NCI-H2171 treated with DMSO at 0.1 percent for 48 hours (cell line): ENCODE data around the gene WNT8B.
A peak's percentile ranks its signal among the peaks of the same experiment; 100 is the strongest.

ENCODE experiments used
- DNase-seq: peaks from one replicate; lab custom pipeline; 2025; lab: John Stamatoyannopoulos, UW

Gene WNT8B

DNA sequence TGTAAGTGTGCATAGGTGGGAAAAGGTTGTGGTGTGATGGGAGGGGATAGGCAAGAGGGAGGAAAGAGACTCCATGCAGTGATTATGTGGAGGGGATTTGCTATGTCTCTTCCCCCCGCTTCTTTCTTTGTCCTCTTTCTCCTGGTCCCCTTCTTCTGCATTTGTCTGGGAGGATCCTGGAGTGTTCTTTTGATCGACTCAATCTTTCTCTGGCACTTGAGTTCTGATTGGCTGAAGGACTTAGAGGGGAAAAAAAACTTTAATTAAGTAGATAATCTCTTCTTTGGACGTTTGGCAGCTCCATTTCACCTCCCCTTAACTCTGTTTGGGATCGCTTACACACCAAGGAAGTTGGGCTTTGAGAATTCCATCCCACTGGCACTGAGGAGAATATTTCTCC lies at the start of gene WNT8B:
Gene WNT8B, plus strand, starts transcription at position 301 of the 400 bp plus-strand sequence. CDS start 160 bp downstream, outside the sequence.
- no peak for DNase-seq

DNA sequence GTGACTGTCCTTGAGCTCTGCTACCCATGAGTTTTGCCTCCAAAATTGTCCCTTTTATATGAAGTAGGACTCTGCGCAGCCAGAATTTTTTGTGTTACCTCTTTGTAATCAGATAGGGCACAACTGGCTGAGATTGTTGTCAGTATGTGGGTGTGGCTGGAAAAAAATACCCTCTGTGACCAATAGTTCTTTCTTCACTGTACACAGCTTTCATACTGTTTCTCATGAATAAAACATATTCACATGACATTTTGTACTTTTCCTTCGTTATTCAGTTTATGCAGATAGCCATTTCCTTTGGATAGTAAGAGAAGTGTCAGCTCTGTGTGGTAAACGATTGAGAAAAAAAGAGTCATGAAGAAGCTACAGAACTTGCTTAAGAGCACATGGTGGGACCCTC lies 49.6 kb upstream of the WNT8B start:
- no peak for DNase-seq

- no peak for DNase-seq
Observed at GRCh38 chr10:100419911-100420449, 42.8 kb upstream of the WNT8B start.

GRCh38 chr10:100427374-100427773 lies 35.4 kb upstream of the WNT8B start:
- DNase-seq = no peak

DNA sequence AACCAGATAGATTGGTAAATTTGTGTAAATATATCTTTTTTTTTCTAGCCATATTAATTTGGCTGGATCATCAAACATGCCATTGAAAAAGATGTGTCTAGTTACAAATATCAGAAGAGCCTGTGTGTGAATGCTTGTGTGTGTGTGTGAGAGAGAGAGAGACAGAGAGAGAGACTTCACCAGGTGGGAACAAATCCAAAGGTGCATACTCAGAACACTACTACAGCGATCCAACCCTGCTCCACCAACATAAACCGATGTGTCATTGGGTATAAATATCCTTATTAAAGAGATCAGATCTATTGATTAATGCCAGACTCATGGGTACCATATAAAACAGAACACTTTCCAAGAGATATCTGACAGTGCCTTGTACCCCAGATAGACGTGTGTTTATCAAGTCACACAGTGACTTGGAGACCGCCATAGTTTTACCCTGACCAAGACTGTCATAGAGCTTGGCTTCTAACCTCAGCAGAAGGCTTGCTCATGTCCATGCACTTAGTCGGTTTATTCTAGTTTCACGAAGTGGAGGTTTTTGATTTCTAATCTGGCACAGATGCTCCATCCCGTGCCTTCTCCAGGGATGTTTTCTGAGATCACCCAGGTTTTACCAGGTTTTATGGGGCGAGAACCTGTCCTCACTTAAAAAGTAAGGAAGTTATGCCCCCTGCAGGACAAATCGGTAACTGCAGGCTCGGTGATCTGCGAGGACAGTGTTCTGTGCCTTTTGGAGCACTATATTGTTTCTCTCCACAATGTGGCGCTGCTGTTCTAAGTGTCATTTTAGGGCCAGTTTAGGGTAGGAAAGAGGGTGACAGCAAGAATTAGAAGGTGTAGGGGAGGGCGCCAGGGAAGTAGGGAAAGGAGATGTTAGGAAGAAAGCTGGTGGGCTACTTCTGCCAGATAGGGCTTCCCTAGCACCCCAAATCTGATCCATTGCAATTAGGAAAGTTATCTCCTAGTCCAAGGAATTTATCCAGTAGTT lies 29.3 kb upstream of the WNT8B start:
- peak; percentile 86 for DNase-seq

- no peak for DNase-seq
Observed at GRCh38 chr10:100436255-100436654, 26.6 kb upstream of the WNT8B start.

DNA sequence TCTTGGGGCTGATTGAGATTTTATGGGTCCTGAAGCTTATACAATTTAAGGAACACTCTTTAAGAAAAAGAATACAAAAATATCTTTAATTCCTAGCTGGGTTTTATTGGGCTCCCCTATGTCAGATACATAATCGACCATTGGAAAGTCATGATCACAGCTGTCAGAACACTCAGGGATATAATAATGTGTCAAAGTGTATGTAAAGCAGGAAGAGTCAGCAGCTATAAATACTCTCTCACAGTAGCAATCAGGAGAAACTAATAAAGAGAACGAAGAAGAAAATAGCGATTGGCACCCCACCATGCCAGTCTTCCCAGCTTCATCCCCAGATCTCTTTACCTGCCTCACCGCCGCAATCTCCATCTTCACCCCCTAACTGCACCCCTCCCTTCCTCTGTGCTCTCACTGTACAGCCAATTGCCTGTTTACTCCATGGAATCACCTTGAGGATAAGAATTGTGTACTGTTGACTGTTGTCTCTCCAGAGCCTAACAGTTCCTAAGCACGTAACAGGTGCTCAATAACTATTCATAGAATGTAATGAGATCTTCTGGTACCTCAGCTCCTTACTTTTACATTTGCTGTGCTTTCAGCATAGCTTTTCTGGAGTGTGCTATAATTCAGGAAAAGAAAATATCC lies 24.0 kb upstream of the WNT8B start:
- DNase-seq = no peak

DNA sequence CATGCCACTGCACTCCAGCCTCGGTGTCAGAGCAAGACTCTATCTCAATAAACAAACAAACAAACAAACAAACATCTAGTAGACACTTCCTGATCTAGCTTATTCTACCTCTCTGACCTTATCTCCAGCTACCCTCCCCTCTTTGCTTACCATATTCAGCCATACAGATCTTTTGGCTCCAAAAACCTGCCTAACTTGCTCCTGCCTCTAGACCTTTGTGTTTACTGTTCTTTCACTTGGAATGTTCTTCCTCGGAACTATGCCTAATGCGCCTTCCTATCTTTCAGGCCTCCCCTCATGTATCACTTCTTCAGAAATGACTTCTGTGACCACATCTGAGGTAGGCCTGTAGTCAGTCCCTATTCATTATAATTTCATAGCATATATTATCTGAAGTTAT lies 20.3 kb upstream of the WNT8B start:
- DNase-seq = no peak

GRCh38 chr10:100446130-100446761 lies 16.6 kb upstream of the WNT8B start:
- DNase-seq = no peak

DNA sequence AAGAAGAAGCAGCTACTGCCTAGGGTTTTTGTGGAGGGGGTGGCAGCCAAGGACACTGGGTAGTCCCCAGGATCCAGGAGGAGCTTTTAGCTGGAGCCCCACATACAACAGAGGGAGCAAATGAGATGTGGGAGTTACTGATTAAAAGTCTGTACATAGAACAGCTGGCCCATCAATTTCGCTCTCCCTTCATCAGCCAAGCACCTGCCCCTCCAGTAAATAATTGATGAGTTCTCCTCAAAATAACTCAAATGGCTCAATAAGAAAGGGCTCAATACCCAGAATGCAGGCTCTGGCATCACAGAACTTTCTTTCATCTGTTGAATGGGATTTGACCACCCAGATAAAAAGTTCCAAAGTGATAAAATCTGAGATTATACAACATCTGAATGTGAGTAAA lies 15.1 kb upstream of the WNT8B start:
- no peak for DNase-seq

DNA sequence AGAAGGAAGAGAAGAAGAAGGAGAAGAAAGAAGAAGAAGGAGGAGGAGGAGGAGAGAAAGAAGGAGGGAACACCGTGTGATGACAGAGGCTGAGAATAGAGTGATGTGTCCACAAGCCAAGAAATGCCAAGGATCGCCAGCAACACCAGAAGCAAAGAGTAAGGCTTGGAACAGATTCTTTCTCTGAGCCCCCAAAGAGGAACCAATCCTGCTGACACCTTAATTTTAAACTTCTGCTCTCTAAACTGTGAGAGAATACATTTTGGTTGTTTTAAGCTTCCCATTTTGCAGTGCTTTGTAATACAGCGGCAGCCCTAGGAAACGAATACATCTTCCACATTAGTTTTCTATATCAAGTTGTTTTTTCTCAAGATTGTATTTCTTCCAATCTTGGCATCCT lies 13.9 kb upstream of the WNT8B start:
- DNase-seq = no peak

GRCh38 chr10:100468322-100468721 lies 5.5 kb downstream of the WNT8B start:
- DNase-seq = no peak

DNA sequence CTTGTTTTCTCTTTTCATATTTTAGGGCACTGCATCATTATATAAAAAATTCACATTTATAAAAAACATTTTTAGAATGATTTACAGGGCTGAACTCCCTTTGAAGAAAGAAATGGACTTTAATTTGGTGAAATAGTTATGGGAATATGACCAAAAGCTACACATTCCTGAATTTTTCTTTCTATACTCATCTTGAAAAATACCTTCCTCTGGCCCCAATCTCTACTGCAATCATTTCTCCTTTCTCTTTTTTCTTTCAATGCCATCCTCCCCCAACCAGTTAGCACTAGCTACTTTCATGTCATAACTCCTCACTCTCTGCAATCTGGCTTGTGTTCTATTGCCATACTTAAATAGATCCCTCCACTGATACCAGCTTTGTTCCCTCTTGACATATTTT lies 6.2 kb downstream of the WNT8B start:
- no peak for DNase-seq

GRCh38 chr10:100469756-100470155 lies 6.9 kb downstream of the WNT8B start:
- no peak for DNase-seq

GRCh38 chr10:100470367-100470766 lies 7.6 kb downstream of the WNT8B start:
- DNase-seq = no peak

- DNase-seq = no peak
Observed at GRCh38 chr10:100477970-100478369, 15.2 kb downstream of the WNT8B start.

DNA sequence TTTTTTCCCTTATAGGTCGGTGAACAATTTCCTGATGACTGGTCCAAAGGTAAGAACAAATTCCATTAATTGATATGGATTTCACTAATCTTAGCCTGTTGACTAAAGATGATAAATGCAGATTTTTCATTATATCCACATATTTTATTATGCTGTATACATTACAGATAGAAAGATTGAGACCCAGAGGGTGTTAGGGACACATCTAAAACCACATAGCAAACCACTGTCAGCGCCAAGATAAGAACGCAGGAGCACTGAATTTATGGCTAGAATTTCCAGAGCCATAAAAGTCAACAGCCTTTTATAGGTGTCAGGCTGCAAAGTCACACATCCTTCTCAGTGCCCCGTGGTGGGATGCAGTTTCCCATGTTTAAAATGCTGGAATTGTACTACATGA lies 16.2 kb downstream of the WNT8B start:
- DNase-seq = no peak

- DNase-seq = no peak
Observed at GRCh38 chr10:100480002-100480401, 17.2 kb downstream of the WNT8B start.

GRCh38 chr10:100481462-100482081 lies 18.8 kb downstream of the WNT8B start:
- DNase-seq = peak; percentile 78

- DNase-seq = peak; percentile 52
Observed at GRCh38 chr10:100482181-100482833, 19.5 kb downstream of the WNT8B start.

DNA sequence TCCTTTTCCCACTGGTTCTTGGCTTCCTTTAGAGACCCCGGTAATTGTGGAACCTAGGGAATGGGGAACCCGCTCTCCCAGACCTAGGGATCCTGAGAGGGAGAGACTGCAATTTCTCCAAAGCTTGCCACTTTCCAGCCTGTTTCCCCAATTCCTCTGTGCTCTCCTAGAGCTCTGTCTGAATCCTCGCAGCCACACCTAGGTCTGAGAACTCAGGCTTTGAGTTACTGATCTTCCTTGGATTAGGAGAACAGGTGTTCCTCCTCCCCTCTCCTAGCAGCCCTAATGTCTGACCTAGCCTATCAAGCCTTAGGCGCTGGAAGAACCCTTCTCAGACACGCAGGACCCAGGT lies 20.0 kb downstream of the WNT8B start:
- DNase-seq = peak; percentile 25
